Measurements from ENCODE around the gene APBA3.

Gene APBA3

GRCh38 chr19:3732108-3732507 is 29.4 kb downstream of the APBA3 start:
- ChIA-PET POLR2A (interaction anchor here (0.7 kb wide), 2 partner anchors 9 to 44 kb away, joined by 4 read pairs; no protein-coding TSS in a partner anchor), CTCF (interaction anchor here (0.6 kb wide), 1 partner anchor 248 kb away, joined by 3 read pairs; no protein-coding TSS in a partner anchor)
- Histone ChIP-seq H3K4me3 (ENCODE audit: low read depth, low read length) (no peak overlapping the region), H3K27ac (ENCODE audit: extremely low read depth, low read depth, low read length) (no peak overlapping the region), H3K4me1 (ENCODE audit: control insufficient read depth, insufficient read depth, low read length) (no peaks in the 10 kb centered on the region), H3K36me3 (ENCODE audit: control insufficient read depth in 2 of 2, insufficient read depth in 1 of 2, low read length in 2 of 2) (no peaks in the 10 kb centered on the region), H3K9me3 (ENCODE audit: control insufficient read depth, insufficient read depth, low read depth, low read length) (no peaks in the 10 kb centered on the region)
- no peak for TF ChIP-seq ZFP3 (tag by site-specific recombination; IDR thresholded peaks at IDR 0.05; ENCODE audit: low read depth)
- TF ChIP-seq ZNF529 (tag by site-specific recombination; IDR thresholded peaks at IDR 0.05; ENCODE audit: insufficient replicate concordance) = no peak
- no peak for TF ChIP-seq ZNF112 (tag by site-specific recombination; IDR thresholded peaks at IDR 0.05)
- TF ChIP-seq ZNF146 (tag by site-specific recombination; IDR thresholded peaks at IDR 0.05) = peak; percentile 79
- TF ChIP-seq, protein P1, sequence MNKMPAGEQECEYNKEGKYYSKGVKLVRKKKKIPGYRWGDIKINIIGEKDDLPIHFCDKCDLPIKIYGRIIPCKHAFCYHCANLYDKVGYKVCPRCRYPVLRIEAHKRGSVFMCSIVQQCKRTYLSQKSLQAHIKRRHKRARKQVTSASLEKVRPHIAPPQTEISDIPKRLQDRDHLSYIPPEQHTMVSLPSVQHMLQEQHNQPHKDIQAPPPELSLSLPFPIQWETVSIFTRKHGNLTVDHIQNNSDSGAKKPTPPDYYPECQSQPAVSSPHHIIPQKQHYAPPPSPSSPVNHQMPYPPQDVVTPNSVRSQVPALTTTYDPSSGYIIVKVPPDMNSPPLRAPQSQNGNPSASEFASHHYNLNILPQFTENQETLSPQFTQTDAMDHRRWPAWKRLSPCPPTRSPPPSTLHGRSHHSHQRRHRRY (tag by site-specific recombination; IDR thresholded peaks at IDR 0.05) = no peak
- peak; percentile 82 for TF ChIP-seq ZNF280D (tag by site-specific recombination; IDR thresholded peaks at IDR 0.05)
- TF ChIP-seq ZBTB8A (tag by site-specific recombination; IDR thresholded peaks at IDR 0.05) = no peak
- no peak for TF ChIP-seq ZNF785 (tag by site-specific recombination; IDR thresholded peaks at IDR 0.05)
- TF ChIP-seq ZFP69B (tag by site-specific recombination; IDR thresholded peaks at IDR 0.05) = no peak
- no peak for TF ChIP-seq ZNF626 (tag by site-specific recombination; IDR thresholded peaks at IDR 0.05)
- TF ChIP-seq, protein P2, sequence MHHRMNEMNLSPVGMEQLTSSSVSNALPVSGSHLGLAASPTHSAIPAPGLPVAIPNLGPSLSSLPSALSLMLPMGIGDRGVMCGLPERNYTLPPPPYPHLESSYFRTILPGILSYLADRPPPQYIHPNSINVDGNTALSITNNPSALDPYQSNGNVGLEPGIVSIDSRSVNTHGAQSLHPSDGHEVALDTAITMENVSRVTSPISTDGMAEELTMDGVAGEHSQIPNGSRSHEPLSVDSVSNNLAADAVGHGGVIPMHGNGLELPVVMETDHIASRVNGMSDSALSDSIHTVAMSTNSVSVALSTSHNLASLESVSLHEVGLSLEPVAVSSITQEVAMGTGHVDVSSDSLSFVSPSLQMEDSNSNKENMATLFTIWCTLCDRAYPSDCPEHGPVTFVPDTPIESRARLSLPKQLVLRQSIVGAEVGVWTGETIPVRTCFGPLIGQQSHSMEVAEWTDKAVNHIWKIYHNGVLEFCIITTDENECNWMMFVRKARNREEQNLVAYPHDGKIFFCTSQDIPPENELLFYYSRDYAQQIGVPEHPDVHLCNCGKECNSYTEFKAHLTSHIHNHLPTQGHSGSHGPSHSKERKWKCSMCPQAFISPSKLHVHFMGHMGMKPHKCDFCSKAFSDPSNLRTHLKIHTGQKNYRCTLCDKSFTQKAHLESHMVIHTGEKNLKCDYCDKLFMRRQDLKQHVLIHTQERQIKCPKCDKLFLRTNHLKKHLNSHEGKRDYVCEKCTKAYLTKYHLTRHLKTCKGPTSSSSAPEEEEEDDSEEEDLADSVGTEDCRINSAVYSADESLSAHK (tag by site-specific recombination; IDR thresholded peaks at IDR 0.05) = peak; percentile 99
- TF ChIP-seq KLF7 (tag by site-specific recombination; IDR thresholded peaks at IDR 0.05; ENCODE audit: borderline replicate concordance) = no peak
- TF ChIP-seq YY1 (tag by site-specific recombination; IDR thresholded peaks at IDR 0.05) = no peak
- no peak for TF ChIP-seq ZNF624 (tag by site-specific recombination; IDR thresholded peaks at IDR 0.05)
- TF ChIP-seq HOXD13 (CRISPR knock-in tag; IDR thresholded peaks at IDR 0.05; ENCODE audit: borderline replicate concordance) = no peak
- TF ChIP-seq ZNF221 (tag by site-specific recombination; IDR thresholded peaks at IDR 0.05; ENCODE audit: borderline replicate concordance) = no peak
- TF ChIP-seq ZNF510 (tag by site-specific recombination; IDR thresholded peaks at IDR 0.05; ENCODE audit: insufficient replicate concordance) = no peak
- no peak for TF ChIP-seq ELK4 (IDR thresholded peaks at IDR 0.05; ENCODE audit: borderline replicate concordance, low read depth, low read length)
- no peak for TF ChIP-seq PRDM1 (tag by site-specific recombination; IDR thresholded peaks at IDR 0.05)
- TF ChIP-seq ZNF549 (tag by site-specific recombination; IDR thresholded peaks at IDR 0.05) = no peak
- no peak for TF ChIP-seq ZFP41 (tag by site-specific recombination; IDR thresholded peaks at IDR 0.05; ENCODE audit: borderline replicate concordance)
- TF ChIP-seq ZNF37A (tag by site-specific recombination; IDR thresholded peaks at IDR 0.05) = no peak
- TF ChIP-seq SALL2 (tag by site-specific recombination; IDR thresholded peaks at IDR 0.05; ENCODE audit: borderline replicate concordance) = no peak
- no peak for TF ChIP-seq ZNF214 (tag by site-specific recombination; IDR thresholded peaks at IDR 0.05; ENCODE audit: borderline replicate concordance)

Measured in HEK293 (cell line).